ENCODE results near the gene TMEM256.

- no peak for TF ChIP-seq EZH2 (IDR thresholded peaks at IDR 0.05; ENCODE audit: insufficient read depth, poor library complexity, severe bottlenecking)
- TF ChIP-seq EZH2phosphoT487 (IDR thresholded peaks at IDR 0.05; ENCODE audit: insufficient read depth, low read depth), result no peak
Observed at GRCh38 chr17:7428557-7428956, 24.7 kb upstream of the TMEM256 start, which contains the start of gene SPEM3.
